Natural killer cell (primary cell): ENCODE measurements around the gene DRD4. TPM values are rescaled to one million over a fixed set of nuclear protein-coding genes. Genes with fewer than 3 reads are reported as not detected.

Source experiments
- ATAC-seq, 3 donors: fragments of 150-1000 bp in 2 of 3; fragments of 200-7000 bp in 1 of 3; cut with Tn5 transposase; 1 replicate in 1 of 3; 2 replicates in 2 of 3; pipeline ENCODE4 v1.10.0; 2021; ENCODE audit warnings: mild to moderate bottlenecking in 2 of 3, moderate library complexity in 2 of 3
- DNase-seq, 2 donors: peaks; one replicate each; pipeline versions ENCODE4 v3.0.0 to v3.0.0-alpha.2; 2013 to 2021; ENCODE audit warnings: mixed read lengths in 1 of 2
- H3K27ac ChIP-seq: one replicate; pipeline ENCODE4 v1.5.1; 2013; ENCODE audit warnings: mild to moderate bottlenecking, low read length
- H3K27me3 ChIP-seq: one replicate; pipeline ENCODE4 v1.6.1; 2013; ENCODE audit warnings: low read length; ENCODE audit not compliant: control insufficient read depth, insufficient read depth
- H3K36me3 ChIP-seq: one replicate; pipeline ENCODE4 v1.6.1; 2013; ENCODE audit warnings: low read length; ENCODE audit not compliant: control insufficient read depth, insufficient read depth
- H3K4me1 ChIP-seq: one replicate; pipeline ENCODE4 v1.6.1; 2013; ENCODE audit warnings: low read length; ENCODE audit not compliant: control insufficient read depth, insufficient read depth
- H3K4me3 ChIP-seq: one replicate; pipeline ENCODE4 v1.5.1; 2013; ENCODE audit warnings: low read length
- H3K9me3 ChIP-seq: one replicate; pipeline ENCODE4 v1.6.1; 2013; ENCODE audit warnings: low read length; ENCODE audit not compliant: control insufficient read depth, insufficient read depth
- H3K27ac Mint-ChIP-seq, 2 donors: one replicate each; pipeline ENCODE4 v1.8.0; 2022; ENCODE audit warnings: mild to moderate bottlenecking in 2 of 2, mixed read lengths in 2 of 2, moderate library complexity in 1 of 2
- H3K27me3 Mint-ChIP-seq, 2 donors: one replicate each; pipeline ENCODE4 v1.8.0; 2022; ENCODE audit warnings: low read depth in 2 of 2, mixed read lengths in 2 of 2
- H3K36me3 Mint-ChIP-seq: one replicate; pipeline ENCODE4 v1.8.0; 2022; ENCODE audit warnings: mixed read lengths
- H3K4me1 Mint-ChIP-seq, 2 donors: one replicate each; pipeline ENCODE4 v1.8.0; 2022; ENCODE audit warnings: mixed read lengths in 2 of 2
- H3K4me3 Mint-ChIP-seq: one replicate; pipeline ENCODE4 v1.8.0; 2022; ENCODE audit warnings: mild to moderate bottlenecking, moderate library complexity, mixed read lengths
- H3K9me3 Mint-ChIP-seq, 2 donors: one replicate each; pipeline ENCODE4 v1.8.0; 2022; ENCODE audit warnings: mixed read lengths in 2 of 2
- WGBS: methylation state at CpG from one replicate; pipeline ENCODE4 v1.1.7; 2013; ENCODE audit warnings: missing lambda C conversion rate; ENCODE audit not compliant: insufficient coverage; 5-methylcytosine and 5-hydroxymethylcytosine counted together
- intact Hi-C: fragments of 100-400 bp; cut with micrococcal nuclease; formaldehyde crosslinking; loops from one replicate; pipeline ENCODE4 v1.14.2; 2022
- total RNA-seq, 4 donors: library from RNA; stranded (reverse); fragments of 120-200 nt in 1 of 4; gene quantifications; one replicate each; pipeline versions ENCODE4 v1.2.3 to v1.2.4, GENCODE V29; 2013 to 2022
- TF ChIP-seq, protein P1 (sequence below): fragments of 200-600 bp; IDR thresholded peaks from one replicate; pipeline ENCODE4 v1.8.0; 2022; ENCODE audit warnings: antibody characterized with exemption

Gene DRD4
- total RNA-seq, 3 donors from 2014 or later (not counting 1 experiment from before 2014, with no cell fraction given), result 0.49 to 1.2 (median 0.61) TPM

DNA sequence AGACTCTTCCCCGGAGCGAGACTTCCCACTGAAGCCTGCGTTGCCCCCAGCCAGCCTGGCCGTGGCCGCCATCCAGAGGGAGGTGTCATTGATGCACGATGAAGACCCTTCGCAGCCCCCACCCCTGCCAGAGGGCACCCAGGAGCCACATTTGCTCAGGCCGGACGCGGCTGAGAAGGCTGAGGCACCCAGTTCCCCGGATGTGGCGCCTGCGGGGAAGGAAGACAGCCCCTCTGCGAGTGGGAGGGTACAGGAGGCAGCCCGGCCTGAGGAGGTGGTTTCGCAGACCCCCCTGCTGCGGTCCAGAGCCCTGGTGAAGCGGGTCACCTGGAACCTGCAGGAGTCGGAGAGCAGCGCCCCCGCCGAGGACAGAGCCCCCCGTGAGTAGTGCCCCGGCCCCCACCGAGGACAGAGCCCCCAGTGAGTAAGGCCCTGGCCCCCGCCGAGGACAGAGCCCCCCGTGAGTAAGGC, 27.7 kb upstream of the DRD4 start:
- no peaks in the 10 kb centered on the region for H3K9me3 Mint-ChIP-seq
- peaks cover 6 to 10% of the 10 kb centered on the region in 2 donors for H3K4me1 Mint-ChIP-seq
- H3K27me3 ChIP-seq, result no peaks in the 10 kb centered on the region
- no peak overlapping the region for H3K4me3 ChIP-seq
- no peak overlapping the region for H3K27ac Mint-ChIP-seq
- DNase-seq (no peak), ATAC-seq (no peak)
- TF ChIP-seq, protein P1, sequence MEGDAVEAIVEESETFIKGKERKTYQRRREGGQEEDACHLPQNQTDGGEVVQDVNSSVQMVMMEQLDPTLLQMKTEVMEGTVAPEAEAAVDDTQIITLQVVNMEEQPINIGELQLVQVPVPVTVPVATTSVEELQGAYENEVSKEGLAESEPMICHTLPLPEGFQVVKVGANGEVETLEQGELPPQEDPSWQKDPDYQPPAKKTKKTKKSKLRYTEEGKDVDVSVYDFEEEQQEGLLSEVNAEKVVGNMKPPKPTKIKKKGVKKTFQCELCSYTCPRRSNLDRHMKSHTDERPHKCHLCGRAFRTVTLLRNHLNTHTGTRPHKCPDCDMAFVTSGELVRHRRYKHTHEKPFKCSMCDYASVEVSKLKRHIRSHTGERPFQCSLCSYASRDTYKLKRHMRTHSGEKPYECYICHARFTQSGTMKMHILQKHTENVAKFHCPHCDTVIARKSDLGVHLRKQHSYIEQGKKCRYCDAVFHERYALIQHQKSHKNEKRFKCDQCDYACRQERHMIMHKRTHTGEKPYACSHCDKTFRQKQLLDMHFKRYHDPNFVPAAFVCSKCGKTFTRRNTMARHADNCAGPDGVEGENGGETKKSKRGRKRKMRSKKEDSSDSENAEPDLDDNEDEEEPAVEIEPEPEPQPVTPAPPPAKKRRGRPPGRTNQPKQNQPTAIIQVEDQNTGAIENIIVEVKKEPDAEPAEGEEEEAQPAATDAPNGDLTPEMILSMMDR, result no peak
- intact Hi-C loops, result no loop called here
- no peak overlapping the region for H3K27ac ChIP-seq
- no peaks in the 10 kb centered on the region for H3K27me3 Mint-ChIP-seq
- H3K36me3 ChIP-seq, result peaks cover 90% of the 10 kb centered on the region
- H3K9me3 ChIP-seq, result no peaks in the 10 kb centered on the region
- H3K4me1 ChIP-seq, result peaks cover 17% of the 10 kb centered on the region
- no peak overlapping the region for H3K4me3 Mint-ChIP-seq
- WGBS, result 94% methylated on average over 28 of the region's 28 CpGs
- no peaks in the 10 kb centered on the region for H3K36me3 Mint-ChIP-seq

DNA sequence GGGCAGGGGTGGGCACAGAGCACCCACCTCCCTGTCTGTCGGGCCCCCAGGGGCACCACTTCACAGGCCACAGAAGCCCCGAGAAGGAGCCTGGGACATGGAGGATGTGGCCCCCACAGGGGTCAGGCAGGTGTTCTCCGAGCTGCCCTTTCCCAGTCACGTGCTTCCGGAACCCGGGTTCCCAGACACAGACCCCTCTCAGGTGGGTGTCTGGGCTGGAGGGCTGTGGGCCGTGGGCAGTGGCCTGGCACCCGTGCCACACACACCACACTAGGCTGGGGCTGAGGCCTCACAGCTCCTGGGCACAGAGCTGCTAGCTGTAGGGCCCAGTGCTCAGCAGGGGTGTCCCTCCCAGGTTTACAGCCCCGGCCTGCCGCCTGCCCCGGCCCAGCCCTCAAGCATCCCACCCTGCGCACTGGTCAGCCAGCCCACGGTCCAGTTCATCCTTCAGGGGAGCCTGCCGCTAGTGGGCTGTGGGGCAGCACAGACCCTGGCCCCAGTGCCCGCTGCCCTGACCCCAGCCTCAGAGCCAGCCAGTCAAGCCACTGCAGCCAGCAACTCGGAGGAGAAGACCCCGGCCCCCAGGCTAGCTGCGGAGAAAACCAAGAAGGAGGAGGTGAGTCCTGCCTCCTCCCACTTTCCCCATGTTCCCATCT, 26.8 kb upstream of the DRD4 start:
- H3K4me3 ChIP-seq, result no peak overlapping the region
- Mint-ChIP-seq H3K4me3 (peak overlapping the region; percentile 56), H3K9me3 (no peaks in the 10 kb centered on the region), H3K27ac (peak overlapping the region; percentile 33 to 65), H3K4me1 (peaks cover 6 to 11% of the 10 kb centered on the region in 2 donors), H3K27me3 (no peaks in the 10 kb centered on the region), H3K36me3 (no peaks in the 10 kb centered on the region)
- peaks cover 85% of the 10 kb centered on the region for H3K36me3 ChIP-seq
- H3K27me3 ChIP-seq, result no peaks in the 10 kb centered on the region
- intact Hi-C loops, result loop anchor here (10.0 kb wide), 1 partner anchor 115 kb away; no protein-coding TSS in a partner anchor
- WGBS, result 97% methylated on average over 18 of the region's 18 CpGs
- H3K27ac ChIP-seq, result no peak overlapping the region
- TF ChIP-seq, protein P1, result no peak
- ATAC-seq, result no peak
- no peak for DNase-seq
- H3K4me1 ChIP-seq, result peaks cover 25% of the 10 kb centered on the region
- no peaks in the 10 kb centered on the region for H3K9me3 ChIP-seq

DNA sequence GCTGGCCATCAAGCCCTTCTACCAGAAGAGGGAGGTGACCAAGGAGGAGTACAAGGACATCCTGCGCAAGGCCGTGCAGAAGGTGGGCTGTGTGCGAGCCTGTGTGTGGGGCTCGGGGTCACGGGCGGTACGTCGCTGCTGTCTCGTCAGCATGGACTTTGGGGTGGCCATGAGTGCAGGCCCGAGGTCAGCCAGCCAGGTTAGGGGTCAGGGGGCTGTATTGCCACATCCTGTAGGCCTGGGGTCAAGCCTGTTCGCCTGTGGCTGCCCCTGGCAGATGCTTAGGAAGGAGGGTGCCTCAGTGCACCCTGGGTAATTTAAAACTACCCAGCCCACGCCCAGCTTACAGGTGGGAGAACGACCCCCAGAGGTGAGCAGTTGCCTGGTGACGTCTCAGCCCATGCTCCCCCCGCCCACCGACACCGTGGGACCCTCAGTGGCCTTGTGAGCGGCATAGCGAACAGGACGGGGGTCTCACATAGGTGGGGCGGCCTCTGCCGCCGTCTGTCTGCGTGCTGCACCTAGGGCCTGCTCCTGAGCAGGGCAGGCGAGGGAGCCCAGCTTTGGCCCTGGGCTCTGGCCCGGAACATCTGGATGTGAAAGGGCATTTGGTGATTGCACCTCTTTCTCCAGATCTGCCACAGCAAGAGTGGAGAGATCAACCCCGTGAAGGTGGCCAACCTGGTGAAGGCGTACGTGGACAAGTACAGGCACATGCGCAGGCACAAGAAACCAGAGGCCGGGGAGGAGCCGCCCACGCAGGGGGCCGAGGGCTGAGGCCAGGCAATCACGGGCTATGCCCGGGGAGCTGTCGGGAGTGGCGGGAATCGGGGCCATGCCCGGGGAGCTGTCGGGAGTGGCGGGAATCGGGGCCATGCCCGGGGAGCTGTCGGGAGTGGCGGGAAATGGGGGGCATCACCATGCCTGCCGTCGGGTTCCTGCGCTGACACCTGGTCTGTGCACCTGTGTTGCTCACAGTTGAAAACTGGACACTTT, 25.8 kb upstream of the DRD4 start:
- peak overlapping the region; percentile 56 for H3K4me3 Mint-ChIP-seq
- H3K27ac Mint-ChIP-seq, result peak overlapping the region; percentile 83 to 89
- ATAC-seq (no peak), DNase-seq (no peak)
- WGBS, result 89% methylated on average over 49 of the region's 49 CpGs
- H3K36me3 Mint-ChIP-seq, result no peaks in the 10 kb centered on the region
- H3K9me3 Mint-ChIP-seq, result no peaks in the 10 kb centered on the region
- TF ChIP-seq, protein P1, result no peak
- no peak overlapping the region for H3K4me3 ChIP-seq
- H3K27ac ChIP-seq, result no peak overlapping the region
- no peaks in the 10 kb centered on the region for H3K27me3 ChIP-seq
- intact Hi-C loops, result loop anchor here (10.0 kb wide), 1 partner anchor 114 kb away; no protein-coding TSS in a partner anchor
- peaks cover 6 to 16% of the 10 kb centered on the region in 2 donors for H3K4me1 Mint-ChIP-seq
- no peaks in the 10 kb centered on the region for H3K9me3 ChIP-seq
- peaks cover 30% of the 10 kb centered on the region for H3K4me1 ChIP-seq
- H3K27me3 Mint-ChIP-seq, result no peaks in the 10 kb centered on the region
- peaks cover 76% of the 10 kb centered on the region for H3K36me3 ChIP-seq
